ENCODE measurements around the gene MYO3A.

The MYO3A gene

GRCh38 chr10:26214551-26215395, 280.7 kb downstream of the MYO3A start:
- DNase-seq (ENCODE audit: low read depth, low spot score): peak; percentile 53

- DNase-seq (ENCODE audit: low read depth, low spot score): no peak
Measured at GRCh38 chr10:26215396-26215934, 281.4 kb downstream of the MYO3A start.

GRCh38 chr10:26215935-26216584, 282.0 kb downstream of the MYO3A start:
- DNase-seq (ENCODE audit: low read depth, low spot score): peak; percentile 86

- DNase-seq (ENCODE audit: low read depth, low spot score): peak; percentile 40
Measured at GRCh38 chr10:26216585-26217395, 282.8 kb downstream of the MYO3A start, which contains the start of gene GAD2. TSS of gene GAD2 (plus strand) at chr10:26216774. CDS start at chr10:26216810, 36 bp downstream.

- peak; percentile 54 for DNase-seq (ENCODE audit: low read depth, low spot score)
Measured at GRCh38 chr10:26217396-26218086, 283.5 kb downstream of the MYO3A start.

- DNase-seq (ENCODE audit: low read depth, low spot score): no peak
Measured at GRCh38 chr10:26219676-26220075, 285.6 kb downstream of the MYO3A start.

GRCh38 chr10:26220901-26221300, 286.9 kb downstream of the MYO3A start:
- no peak for DNase-seq (ENCODE audit: low read depth, low spot score)

- peak; percentile 52 for DNase-seq (ENCODE audit: low read depth, low spot score)
Measured at GRCh38 chr10:26221541-26221940, 287.5 kb downstream of the MYO3A start.

GRCh38 chr10:26222563-26222962, 288.5 kb downstream of the MYO3A start:
- DNase-seq (ENCODE audit: low read depth, low spot score): peak; percentile 19

- DNase-seq (ENCODE audit: low read depth, low spot score): no peak
Measured at GRCh38 chr10:26225322-26225721, 291.3 kb downstream of the MYO3A start.

- DNase-seq (ENCODE audit: low read depth, low spot score): no peak
Measured at GRCh38 chr10:26227786-26228185, 293.8 kb downstream of the MYO3A start.

GRCh38 chr10:26232174-26232573, 298.1 kb downstream of the MYO3A start:
- DNase-seq (ENCODE audit: low read depth, low spot score): no peak

GRCh38 chr10:26235761-26236160, 301.7 kb downstream of the MYO3A start:
- DNase-seq (ENCODE audit: low read depth, low spot score): no peak

GRCh38 chr10:26238378-26238777, 304.3 kb downstream of the MYO3A start:
- no peak for DNase-seq (ENCODE audit: low read depth, low spot score)

GRCh38 chr10:26242706-26243350, 308.8 kb downstream of the MYO3A start:
- peak; percentile 12 for DNase-seq (ENCODE audit: low read depth, low spot score)

GRCh38 chr10:26243351-26243720, 309.3 kb downstream of the MYO3A start:
- DNase-seq (ENCODE audit: low read depth, low spot score): peak; percentile 3

- no peak for DNase-seq (ENCODE audit: low read depth, low spot score)
Measured at GRCh38 chr10:26249681-26250080, 315.7 kb downstream of the MYO3A start.

GRCh38 chr10:26251925-26252324, 317.9 kb downstream of the MYO3A start:
- DNase-seq (ENCODE audit: low read depth, low spot score): no peak

- DNase-seq (ENCODE audit: low read depth, low spot score): no peak
Measured at GRCh38 chr10:26254616-26255015, 320.6 kb downstream of the MYO3A start.

- DNase-seq (ENCODE audit: low read depth, low spot score): no peak
Measured at GRCh38 chr10:26259341-26259740, 325.3 kb downstream of the MYO3A start.
